VCaP (cell line): Measurements from ENCODE around the gene WNT8B.

Experiments
- H3K27ac ChIP-seq: fragments of 450-650 bp; 2 replicates; pipeline ENCODE4 v1.5.1; 2017
- TF ChIP-seq, protein P1 (sequence below): fragments of 450-650 bp; conservative IDR thresholded peaks from 2 replicates; pipeline ENCODE4 v1.5.1; 2017; ENCODE audit warnings: mild to moderate bottlenecking, moderate library complexity

The WNT8B gene

DNA sequence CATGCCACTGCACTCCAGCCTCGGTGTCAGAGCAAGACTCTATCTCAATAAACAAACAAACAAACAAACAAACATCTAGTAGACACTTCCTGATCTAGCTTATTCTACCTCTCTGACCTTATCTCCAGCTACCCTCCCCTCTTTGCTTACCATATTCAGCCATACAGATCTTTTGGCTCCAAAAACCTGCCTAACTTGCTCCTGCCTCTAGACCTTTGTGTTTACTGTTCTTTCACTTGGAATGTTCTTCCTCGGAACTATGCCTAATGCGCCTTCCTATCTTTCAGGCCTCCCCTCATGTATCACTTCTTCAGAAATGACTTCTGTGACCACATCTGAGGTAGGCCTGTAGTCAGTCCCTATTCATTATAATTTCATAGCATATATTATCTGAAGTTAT is 20.3 kb upstream of the WNT8B start:
- H3K27ac ChIP-seq, result peak overlapping the region; percentile 64
- TF ChIP-seq, protein P1, sequence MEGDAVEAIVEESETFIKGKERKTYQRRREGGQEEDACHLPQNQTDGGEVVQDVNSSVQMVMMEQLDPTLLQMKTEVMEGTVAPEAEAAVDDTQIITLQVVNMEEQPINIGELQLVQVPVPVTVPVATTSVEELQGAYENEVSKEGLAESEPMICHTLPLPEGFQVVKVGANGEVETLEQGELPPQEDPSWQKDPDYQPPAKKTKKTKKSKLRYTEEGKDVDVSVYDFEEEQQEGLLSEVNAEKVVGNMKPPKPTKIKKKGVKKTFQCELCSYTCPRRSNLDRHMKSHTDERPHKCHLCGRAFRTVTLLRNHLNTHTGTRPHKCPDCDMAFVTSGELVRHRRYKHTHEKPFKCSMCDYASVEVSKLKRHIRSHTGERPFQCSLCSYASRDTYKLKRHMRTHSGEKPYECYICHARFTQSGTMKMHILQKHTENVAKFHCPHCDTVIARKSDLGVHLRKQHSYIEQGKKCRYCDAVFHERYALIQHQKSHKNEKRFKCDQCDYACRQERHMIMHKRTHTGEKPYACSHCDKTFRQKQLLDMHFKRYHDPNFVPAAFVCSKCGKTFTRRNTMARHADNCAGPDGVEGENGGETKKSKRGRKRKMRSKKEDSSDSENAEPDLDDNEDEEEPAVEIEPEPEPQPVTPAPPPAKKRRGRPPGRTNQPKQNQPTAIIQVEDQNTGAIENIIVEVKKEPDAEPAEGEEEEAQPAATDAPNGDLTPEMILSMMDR, result no peak

GRCh38 chr10:100446130-100446761 is 16.6 kb upstream of the WNT8B start:
- no peak overlapping the region for H3K27ac ChIP-seq
- TF ChIP-seq, protein P1, result no peak

GRCh38 chr10:100447663-100448062 is 15.1 kb upstream of the WNT8B start:
- no peak overlapping the region for H3K27ac ChIP-seq
- TF ChIP-seq, protein P1, result no peak

DNA sequence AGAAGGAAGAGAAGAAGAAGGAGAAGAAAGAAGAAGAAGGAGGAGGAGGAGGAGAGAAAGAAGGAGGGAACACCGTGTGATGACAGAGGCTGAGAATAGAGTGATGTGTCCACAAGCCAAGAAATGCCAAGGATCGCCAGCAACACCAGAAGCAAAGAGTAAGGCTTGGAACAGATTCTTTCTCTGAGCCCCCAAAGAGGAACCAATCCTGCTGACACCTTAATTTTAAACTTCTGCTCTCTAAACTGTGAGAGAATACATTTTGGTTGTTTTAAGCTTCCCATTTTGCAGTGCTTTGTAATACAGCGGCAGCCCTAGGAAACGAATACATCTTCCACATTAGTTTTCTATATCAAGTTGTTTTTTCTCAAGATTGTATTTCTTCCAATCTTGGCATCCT is 13.9 kb upstream of the WNT8B start:
- no peak overlapping the region for H3K27ac ChIP-seq
- TF ChIP-seq, protein P1, result no peak

DNA sequence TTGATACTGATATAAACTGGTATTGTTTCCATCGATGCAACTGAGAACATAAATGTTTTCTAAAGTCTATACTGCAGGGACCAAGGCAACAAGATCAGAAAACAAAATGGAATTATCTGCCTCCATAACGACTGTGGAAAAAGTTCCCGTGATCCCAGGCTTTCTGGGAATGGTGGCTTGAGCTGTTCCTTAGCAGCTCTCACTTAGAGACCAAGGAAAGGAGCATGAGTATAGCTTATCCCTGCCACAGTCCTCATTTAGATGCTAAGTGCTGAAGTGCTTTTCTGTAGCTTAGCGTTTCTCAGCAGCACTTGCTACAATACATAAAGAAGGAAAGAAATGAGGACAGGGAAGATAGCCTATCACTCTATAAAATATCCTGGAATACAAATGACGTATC is 5.5 kb downstream of the WNT8B start:
- TF ChIP-seq, protein P1, result no peak
- no peak overlapping the region for H3K27ac ChIP-seq

DNA sequence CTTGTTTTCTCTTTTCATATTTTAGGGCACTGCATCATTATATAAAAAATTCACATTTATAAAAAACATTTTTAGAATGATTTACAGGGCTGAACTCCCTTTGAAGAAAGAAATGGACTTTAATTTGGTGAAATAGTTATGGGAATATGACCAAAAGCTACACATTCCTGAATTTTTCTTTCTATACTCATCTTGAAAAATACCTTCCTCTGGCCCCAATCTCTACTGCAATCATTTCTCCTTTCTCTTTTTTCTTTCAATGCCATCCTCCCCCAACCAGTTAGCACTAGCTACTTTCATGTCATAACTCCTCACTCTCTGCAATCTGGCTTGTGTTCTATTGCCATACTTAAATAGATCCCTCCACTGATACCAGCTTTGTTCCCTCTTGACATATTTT is 6.2 kb downstream of the WNT8B start:
- H3K27ac ChIP-seq, result no peak overlapping the region
- TF ChIP-seq, protein P1, result no peak

DNA sequence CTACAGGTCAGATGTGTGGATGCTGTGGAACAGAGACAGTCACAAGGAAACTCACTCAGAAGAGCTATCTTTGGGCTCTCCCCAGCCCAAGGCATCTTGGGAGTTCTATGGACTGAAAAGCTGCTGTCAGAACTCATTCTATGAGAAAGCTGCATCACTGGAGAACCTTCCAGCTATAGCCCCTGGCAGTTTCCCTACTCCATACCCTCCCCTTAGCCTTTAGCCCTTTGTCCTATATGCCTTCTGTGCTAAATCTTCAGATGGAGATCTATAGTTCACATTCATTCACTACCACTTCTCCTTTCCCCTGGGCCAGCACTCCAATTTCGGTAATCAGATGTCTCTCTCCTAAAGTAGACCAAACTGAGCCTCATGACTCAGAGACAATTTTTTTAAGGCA is 6.9 kb downstream of the WNT8B start:
- TF ChIP-seq, protein P1, result no peak
- H3K27ac ChIP-seq, result no peak overlapping the region
